GM12874 (cell line): Measurements from ENCODE around the gene MVB12B.

Source experiments
- CTCF ChIP-seq: IDR thresholded peaks from 2 replicates; pipeline ENCODE4 v1.5.1; 2011; ENCODE audit warnings: low read depth, mild to moderate bottlenecking, control low read depth, low read length, moderate library complexity; ENCODE audit not compliant: insufficient read depth

Gene MVB12B

GRCh38 chr9:126521976-126522590, 195.5 kb downstream of the MVB12B start:
- TF ChIP-seq CTCF: no peak

GRCh38 chr9:126522612-126523356, 196.2 kb downstream of the MVB12B start:
- TF ChIP-seq CTCF: no peak

DNA sequence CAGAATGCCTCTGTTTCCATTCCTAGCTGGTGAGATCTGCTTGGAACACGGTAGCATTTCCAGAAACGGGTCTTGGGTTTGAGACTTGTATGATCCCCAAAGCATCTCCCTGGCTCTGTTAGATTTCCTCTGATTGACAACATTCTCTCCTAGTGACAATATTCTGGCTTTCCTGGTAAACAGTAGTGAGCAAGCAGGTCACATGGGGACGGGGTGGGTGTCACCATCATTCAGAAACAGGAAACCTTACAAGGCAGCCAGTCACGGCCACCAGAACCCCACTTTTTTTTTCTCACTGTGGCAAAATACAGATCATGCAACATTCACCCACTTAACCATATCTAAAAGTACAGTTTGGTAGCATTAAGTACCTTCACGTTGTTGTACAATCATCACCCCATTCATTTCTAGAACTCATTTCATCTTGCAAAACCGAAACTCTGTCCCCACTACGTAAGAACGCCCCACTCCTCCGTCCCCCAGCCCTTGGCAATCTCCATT, 197.0 kb downstream of the MVB12B start:
- TF ChIP-seq CTCF: no peak

- TF ChIP-seq CTCF: no peak
Measured at GRCh38 chr9:126524353-126525077, 197.9 kb downstream of the MVB12B start.

GRCh38 chr9:126526218-126527108, 199.8 kb downstream of the MVB12B start:
- no peak for TF ChIP-seq CTCF

GRCh38 chr9:126527109-126527825, 200.6 kb downstream of the MVB12B start:
- no peak for TF ChIP-seq CTCF
